ENCODE data around the gene OXT.
A peak's percentile ranks its signal among the peaks of the same experiment; 100 is the strongest.
"Not testable (repeated sequence)": the region's sequence is repeated elsewhere in the genome, so short reads cannot be mapped to it uniquely, and the experiment has no call there.

The OXT gene

GRCh38 chr20:3046677-3047462, 24.6 kb upstream of the OXT start:
- Histone ChIP-seq H3K23ac (ENCODE audit: low read length) (peak overlapping the region; percentile 73), H3K79me2 (ENCODE audit: control insufficient read depth, insufficient read depth, low read length) (peaks cover 10% of the 10 kb centered on the region), H2BK15ac (replicated peaks; ENCODE audit: low read depth) (no peak overlapping the region), H3K4me1 (ENCODE audit: control insufficient read depth, low read depth, low read length) (peaks cover 3% of the 10 kb centered on the region), H4K5ac (ENCODE audit: low read length) (no peak overlapping the region), H3K36me3 (ENCODE audit: control insufficient read depth, insufficient read depth, low read length) (peaks cover 14% of the 10 kb centered on the region), H3K18ac (ENCODE audit: low read length) (no peak overlapping the region), H4K8ac (ENCODE audit: low read depth, low read length) (no peak overlapping the region), H3K4me2 (ENCODE audit: low read length) (peak overlapping the region; percentile 99), H3K4ac (ENCODE audit: low read depth, low read length) (no peak overlapping the region), H2BK120ac (ENCODE audit: low read depth, low read length) (no peak overlapping the region), H3K27me3 (ENCODE audit: insufficient read depth, low read length, poor library complexity) (no peaks in the 10 kb centered on the region), H3K27ac (ENCODE audit: low read depth, low read length) (no peak overlapping the region), H3K4me3 (ENCODE audit: low read length) (peak overlapping the region; percentile 93), H3K9ac (ENCODE audit: low read length) (peak overlapping the region; percentile 96), H2AK5ac (ENCODE audit: low read length) (no peak overlapping the region), H3K56ac (ENCODE audit: low read length) (peak overlapping the region; percentile 97), H3K79me1 (ENCODE audit: low read length) (peaks cover 12% of the 10 kb centered on the region), H2BK5ac (ENCODE audit: low read length) (no peak overlapping the region)
- no CpG with 5 or more reads among the region's 39 CpGs for WGBS (ENCODE audit: extremely low coverage, insufficient coverage, low lambda C conversion rate)
- peak; percentile 58 for DNase-seq

- no peak overlapping the region for H3K4ac ChIP-seq (ENCODE audit: low read depth, low read length)
- no peak overlapping the region for H4K8ac ChIP-seq (ENCODE audit: low read depth, low read length)
- no peak overlapping the region for H2BK15ac ChIP-seq (replicated peaks; ENCODE audit: low read depth)
- H3K9ac ChIP-seq (ENCODE audit: low read length) = peak overlapping the region; percentile 9
- no peaks in the 10 kb centered on the region for H3K27me3 ChIP-seq (ENCODE audit: insufficient read depth, low read length, poor library complexity)
- no peak overlapping the region for H3K4me2 ChIP-seq (ENCODE audit: low read length)
- WGBS (ENCODE audit: extremely low coverage, insufficient coverage, low lambda C conversion rate) = no CpG with 5 or more reads among the region's 14 CpGs
- H3K4me3 ChIP-seq (ENCODE audit: low read length) = no peak overlapping the region
- H3K56ac ChIP-seq (ENCODE audit: low read length) = no peak overlapping the region
- H2BK120ac ChIP-seq (ENCODE audit: low read depth, low read length) = no peak overlapping the region
- H2BK5ac ChIP-seq (ENCODE audit: low read length) = no peak overlapping the region
- peaks cover 12% of the 10 kb centered on the region for H3K79me1 ChIP-seq (ENCODE audit: low read length)
- no peak overlapping the region for H3K27ac ChIP-seq (ENCODE audit: low read depth, low read length)
- peaks cover 10% of the 10 kb centered on the region for H3K79me2 ChIP-seq (ENCODE audit: control insufficient read depth, insufficient read depth, low read length)
- H3K23ac ChIP-seq (ENCODE audit: low read length) = no peak overlapping the region
- peaks cover 14% of the 10 kb centered on the region for H3K36me3 ChIP-seq (ENCODE audit: control insufficient read depth, insufficient read depth, low read length)
- H4K5ac ChIP-seq (ENCODE audit: low read length) = no peak overlapping the region
- DNase-seq = no peak
- peaks cover 2% of the 10 kb centered on the region for H3K4me1 ChIP-seq (ENCODE audit: control insufficient read depth, low read depth, low read length)
- no peak overlapping the region for H3K18ac ChIP-seq (ENCODE audit: low read length)
- H2AK5ac ChIP-seq (ENCODE audit: low read length) = no peak overlapping the region
Observed at GRCh38 chr20:3047486-3048419, 23.7 kb upstream of the OXT start.

- Histone ChIP-seq H3K36me3 (ENCODE audit: control insufficient read depth, insufficient read depth, low read length) (peaks cover 14% of the 10 kb centered on the region), H2BK120ac (ENCODE audit: low read depth, low read length) (no peak overlapping the region)
- WGBS (ENCODE audit: extremely low coverage, insufficient coverage, low lambda C conversion rate) = no CpG with 5 or more reads among the region's 7 CpGs
Observed at GRCh38 chr20:3051385-3052019, 19.9 kb upstream of the OXT start.

GRCh38 chr20:3059489-3059888, 11.9 kb upstream of the OXT start:
- H2AK5ac ChIP-seq (ENCODE audit: low read length) = no peak overlapping the region
- H2BK120ac ChIP-seq (ENCODE audit: low read depth, low read length) = no peak overlapping the region
- no peaks in the 10 kb centered on the region for H3K79me1 ChIP-seq (ENCODE audit: low read length)
- no peak for DNase-seq
- H4K5ac ChIP-seq (ENCODE audit: low read length) = no peak overlapping the region
- H3K27ac ChIP-seq (ENCODE audit: low read depth, low read length) = no peak overlapping the region
- H2BK5ac ChIP-seq (ENCODE audit: low read length) = no peak overlapping the region
- H2BK15ac ChIP-seq (replicated peaks; ENCODE audit: low read depth) = no peak overlapping the region
- H3K4me3 ChIP-seq (ENCODE audit: low read length) = no peak overlapping the region
- WGBS (ENCODE audit: extremely low coverage, insufficient coverage, low lambda C conversion rate) = no CpG with 5 or more reads among the region's 3 CpGs
- H3K18ac ChIP-seq (ENCODE audit: low read length) = no peak overlapping the region
- H3K4me2 ChIP-seq (ENCODE audit: low read length) = no peak overlapping the region
- no peaks in the 10 kb centered on the region for H3K79me2 ChIP-seq (ENCODE audit: control insufficient read depth, insufficient read depth, low read length)
- H3K23ac ChIP-seq (ENCODE audit: low read length) = no peak overlapping the region
- no peaks in the 10 kb centered on the region for H3K4me1 ChIP-seq (ENCODE audit: control insufficient read depth, low read depth, low read length)
- H3K27me3 ChIP-seq (ENCODE audit: insufficient read depth, low read length, poor library complexity) = no peaks in the 10 kb centered on the region
- H3K4ac ChIP-seq (ENCODE audit: low read depth, low read length) = no peak overlapping the region
- H3K36me3 ChIP-seq (ENCODE audit: control insufficient read depth, insufficient read depth, low read length) = no peaks in the 10 kb centered on the region
- H3K9ac ChIP-seq (ENCODE audit: low read length) = no peak overlapping the region
- no peak overlapping the region for H4K8ac ChIP-seq (ENCODE audit: low read depth, low read length)
- H3K56ac ChIP-seq (ENCODE audit: low read length) = no peak overlapping the region

More at GRCh38 chr20:3051385-3052019, 19.9 kb upstream of the OXT start:
- no peak overlapping the region for H3K23ac ChIP-seq (ENCODE audit: low read length)
- no peak overlapping the region for H4K5ac ChIP-seq (ENCODE audit: low read length)
- H3K27ac ChIP-seq (ENCODE audit: low read depth, low read length) = no peak overlapping the region
- no peak overlapping the region for H3K4me2 ChIP-seq (ENCODE audit: low read length)
- no peaks in the 10 kb centered on the region for H3K27me3 ChIP-seq (ENCODE audit: insufficient read depth, low read length, poor library complexity)
- H4K8ac ChIP-seq (ENCODE audit: low read depth, low read length) = no peak overlapping the region
- H3K4me1 ChIP-seq (ENCODE audit: control insufficient read depth, low read depth, low read length) = no peaks in the 10 kb centered on the region
- H2AK5ac ChIP-seq (ENCODE audit: low read length) = no peak overlapping the region
- no peak overlapping the region for H2BK5ac ChIP-seq (ENCODE audit: low read length)
- no peak overlapping the region for H3K4ac ChIP-seq (ENCODE audit: low read depth, low read length)
- DNase-seq = no peak
- H3K4me3 ChIP-seq (ENCODE audit: low read length) = no peak overlapping the region
- no peak overlapping the region for H3K9ac ChIP-seq (ENCODE audit: low read length)
- H3K79me1 ChIP-seq (ENCODE audit: low read length) = peaks cover 11% of the 10 kb centered on the region
- H3K18ac ChIP-seq (ENCODE audit: low read length) = no peak overlapping the region
- H3K79me2 ChIP-seq (ENCODE audit: control insufficient read depth, insufficient read depth, low read length) = peaks cover 7% of the 10 kb centered on the region
- H2BK15ac ChIP-seq (replicated peaks; ENCODE audit: low read depth) = no peak overlapping the region
- no peak overlapping the region for H3K56ac ChIP-seq (ENCODE audit: low read length)

- H3K79me1 ChIP-seq (ENCODE audit: low read length); H2AK5ac ChIP-seq (ENCODE audit: low read length); H2BK15ac ChIP-seq (replicated peaks; ENCODE audit: low read depth); H3K79me2 ChIP-seq (ENCODE audit: control insufficient read depth, insufficient read depth, low read length); H4K5ac ChIP-seq (ENCODE audit: low read length); H3K4me1 ChIP-seq (ENCODE audit: control insufficient read depth, low read depth, low read length); H3K4me2 ChIP-seq (ENCODE audit: low read length); H3K18ac ChIP-seq (ENCODE audit: low read length); H3K4ac ChIP-seq (ENCODE audit: low read depth, low read length); H3K27me3 ChIP-seq (ENCODE audit: insufficient read depth, low read length, poor library complexity); DNase-seq; H3K56ac ChIP-seq (ENCODE audit: low read length); H3K36me3 ChIP-seq (ENCODE audit: control insufficient read depth, insufficient read depth, low read length); H2BK5ac ChIP-seq (ENCODE audit: low read length); H3K4me3 ChIP-seq (ENCODE audit: low read length); H2BK120ac ChIP-seq (ENCODE audit: low read depth, low read length); H3K23ac ChIP-seq (ENCODE audit: low read length); H3K27ac ChIP-seq (ENCODE audit: low read depth, low read length); H4K8ac ChIP-seq (ENCODE audit: low read depth, low read length); H3K9ac ChIP-seq (ENCODE audit: low read length): not testable (repeated sequence)
- no CpG with 5 or more reads among the region's 6 CpGs for WGBS (ENCODE audit: extremely low coverage, insufficient coverage, low lambda C conversion rate)
Observed at GRCh38 chr20:3064119-3064518, 7.3 kb upstream of the OXT start.
